Hepatocyte (in vitro differentiated cells): ENCODE data around the gene IQCB1.

Experiments
- EZH2 ChIP-seq: fragments of 200-600 bp; sonication (generic); IDR thresholded peaks from 2 replicates; pipeline ENCODE4 v1.6.1; 2016; ENCODE audit warnings: antibody characterized with exemption, mild to moderate bottlenecking, borderline replicate concordance
- EZH2phosphoT487 ChIP-seq: fragments of 200-600 bp; sonication (generic); IDR thresholded peaks from one replicate; pipeline ENCODE4 v1.6.1; 2018; ENCODE audit warnings: antibody characterized with exemption, mild to moderate bottlenecking, low read depth, moderate library complexity; ENCODE audit not compliant: unreplicated experiment, severe bottlenecking
- TF ChIP-seq, protein P1 (sequence below): fragments of 200-600 bp; sonication (generic); IDR thresholded peaks from 2 replicates; pipeline ENCODE4 v1.5.1; 2016; ENCODE audit warnings: antibody characterized with exemption, mild to moderate bottlenecking; ENCODE audit not compliant: poor library complexity

DNA sequence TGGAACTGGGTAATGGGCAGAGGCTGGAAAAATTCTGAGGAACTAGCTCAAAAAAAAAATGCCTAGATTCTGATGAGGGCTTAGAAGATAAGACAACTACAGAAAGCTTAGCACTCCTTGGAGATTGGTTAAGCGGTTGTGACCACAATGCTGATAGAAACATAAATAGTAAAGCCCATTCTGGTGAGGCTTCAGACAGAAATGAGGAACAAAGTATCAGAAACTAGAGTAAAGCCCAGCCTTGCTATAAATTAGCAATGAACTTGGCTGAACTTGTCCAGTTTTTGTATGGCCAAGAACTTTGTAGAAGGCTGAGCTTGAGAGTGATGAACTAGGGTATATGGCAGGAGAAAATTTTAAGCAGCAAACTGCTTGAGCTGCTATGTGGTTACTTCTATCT lies 110.7 kb downstream of the IQCB1 start:
- TF ChIP-seq, protein P1, sequence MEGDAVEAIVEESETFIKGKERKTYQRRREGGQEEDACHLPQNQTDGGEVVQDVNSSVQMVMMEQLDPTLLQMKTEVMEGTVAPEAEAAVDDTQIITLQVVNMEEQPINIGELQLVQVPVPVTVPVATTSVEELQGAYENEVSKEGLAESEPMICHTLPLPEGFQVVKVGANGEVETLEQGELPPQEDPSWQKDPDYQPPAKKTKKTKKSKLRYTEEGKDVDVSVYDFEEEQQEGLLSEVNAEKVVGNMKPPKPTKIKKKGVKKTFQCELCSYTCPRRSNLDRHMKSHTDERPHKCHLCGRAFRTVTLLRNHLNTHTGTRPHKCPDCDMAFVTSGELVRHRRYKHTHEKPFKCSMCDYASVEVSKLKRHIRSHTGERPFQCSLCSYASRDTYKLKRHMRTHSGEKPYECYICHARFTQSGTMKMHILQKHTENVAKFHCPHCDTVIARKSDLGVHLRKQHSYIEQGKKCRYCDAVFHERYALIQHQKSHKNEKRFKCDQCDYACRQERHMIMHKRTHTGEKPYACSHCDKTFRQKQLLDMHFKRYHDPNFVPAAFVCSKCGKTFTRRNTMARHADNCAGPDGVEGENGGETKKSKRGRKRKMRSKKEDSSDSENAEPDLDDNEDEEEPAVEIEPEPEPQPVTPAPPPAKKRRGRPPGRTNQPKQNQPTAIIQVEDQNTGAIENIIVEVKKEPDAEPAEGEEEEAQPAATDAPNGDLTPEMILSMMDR: no peak
- TF ChIP-seq EZH2: no peak
- TF ChIP-seq EZH2phosphoT487: no peak
